Vagina (tissue), 2 donors: ENCODE results near the gene MAP3K3.

Source experiments
- POLR2A ChIP-seq, 2 donors: fragments of 450-650 bp; IDR thresholded peaks; one replicate each; pipeline ENCODE4 v1.6.1; 2017; ENCODE audit warnings: antibody characterized with exemption in 2 of 2, mild to moderate bottlenecking in 2 of 2, moderate library complexity in 2 of 2
- POLR2AphosphoS5 ChIP-seq, 2 donors: sonication (generic); formaldehyde crosslinking; IDR thresholded peaks; one replicate each; pipeline ENCODE4 v1.9.0; 2017; ENCODE audit warnings: antibody characterized with exemption in 2 of 2, mild to moderate bottlenecking in 2 of 2, low read depth in 1 of 2; ENCODE audit not compliant: insufficient read depth in 1 of 2
- TF ChIP-seq, protein P1 (sequence below), 3 experiments: fragments of 450-650 bp in 2 of 3; fragments of 200-600 bp in 1 of 3; sonication (generic) in 1 of 3; IDR thresholded peaks; one replicate each; pipeline ENCODE4 v1.5.1; 2017 to 2019; ENCODE audit warnings: antibody characterized with exemption in 3 of 3, mild to moderate bottlenecking in 2 of 3, moderate library complexity in 2 of 3

DNA sequence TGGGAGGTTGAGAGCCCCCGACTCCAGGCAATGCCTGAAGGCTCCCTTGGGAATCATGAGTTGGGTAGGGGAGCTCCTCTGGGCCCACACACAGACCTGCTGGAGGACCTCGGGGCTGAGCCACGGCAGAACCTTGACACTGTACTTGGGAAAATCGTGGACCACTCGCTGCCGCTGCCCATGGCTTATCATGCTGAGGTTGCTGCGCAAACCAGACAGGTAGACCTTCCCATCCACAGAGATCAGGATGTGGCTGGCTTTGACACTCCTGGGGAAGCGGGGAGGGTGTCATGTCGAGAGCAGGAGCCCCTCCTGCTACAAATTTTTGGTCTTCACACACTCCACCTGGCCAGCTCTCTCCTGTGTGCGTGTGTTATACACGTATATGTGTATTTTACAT, 84.9 kb downstream of the MAP3K3 start:
- TF ChIP-seq POLR2A (IDR thresholded peaks at IDR 0.05) (no peak), POLR2AphosphoS5 (IDR thresholded peaks at IDR 0.05; ENCODE audit: insufficient read depth in 1 of 2, low read depth in 1 of 2) (no peak)
- TF ChIP-seq, protein P1, sequence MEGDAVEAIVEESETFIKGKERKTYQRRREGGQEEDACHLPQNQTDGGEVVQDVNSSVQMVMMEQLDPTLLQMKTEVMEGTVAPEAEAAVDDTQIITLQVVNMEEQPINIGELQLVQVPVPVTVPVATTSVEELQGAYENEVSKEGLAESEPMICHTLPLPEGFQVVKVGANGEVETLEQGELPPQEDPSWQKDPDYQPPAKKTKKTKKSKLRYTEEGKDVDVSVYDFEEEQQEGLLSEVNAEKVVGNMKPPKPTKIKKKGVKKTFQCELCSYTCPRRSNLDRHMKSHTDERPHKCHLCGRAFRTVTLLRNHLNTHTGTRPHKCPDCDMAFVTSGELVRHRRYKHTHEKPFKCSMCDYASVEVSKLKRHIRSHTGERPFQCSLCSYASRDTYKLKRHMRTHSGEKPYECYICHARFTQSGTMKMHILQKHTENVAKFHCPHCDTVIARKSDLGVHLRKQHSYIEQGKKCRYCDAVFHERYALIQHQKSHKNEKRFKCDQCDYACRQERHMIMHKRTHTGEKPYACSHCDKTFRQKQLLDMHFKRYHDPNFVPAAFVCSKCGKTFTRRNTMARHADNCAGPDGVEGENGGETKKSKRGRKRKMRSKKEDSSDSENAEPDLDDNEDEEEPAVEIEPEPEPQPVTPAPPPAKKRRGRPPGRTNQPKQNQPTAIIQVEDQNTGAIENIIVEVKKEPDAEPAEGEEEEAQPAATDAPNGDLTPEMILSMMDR (IDR thresholded peaks at IDR 0.05) = no peak
